ENCODE results near the gene PVRIG.
A peak's percentile ranks its signal among the peaks of the same experiment; 100 is the strongest.
"Not testable (repeated sequence)": the region's sequence is repeated elsewhere in the genome, so short reads cannot be mapped to it uniquely, and the experiment has no call there.

The PVRIG gene
- total RNA-seq, result 0.56 reads per million

- DNase-seq, result not testable (repeated sequence)
Observed at GRCh38 chr7:100219801-100220585, at the start of gene PVRIG. PVRIG (plus strand) TSS chr7:100219949; CDS start chr7:100219971, 22 bp downstream.

GRCh38 chr7:100170101-100170897 is 49.5 kb upstream of the PVRIG start:
- DNase-seq, result no peak

- DNase-seq, result no peak
Observed at GRCh38 chr7:100171087-100171681, 48.6 kb upstream of the PVRIG start.

- no peak for DNase-seq
Observed at GRCh38 chr7:100171840-100172239, 47.9 kb upstream of the PVRIG start.

DNA sequence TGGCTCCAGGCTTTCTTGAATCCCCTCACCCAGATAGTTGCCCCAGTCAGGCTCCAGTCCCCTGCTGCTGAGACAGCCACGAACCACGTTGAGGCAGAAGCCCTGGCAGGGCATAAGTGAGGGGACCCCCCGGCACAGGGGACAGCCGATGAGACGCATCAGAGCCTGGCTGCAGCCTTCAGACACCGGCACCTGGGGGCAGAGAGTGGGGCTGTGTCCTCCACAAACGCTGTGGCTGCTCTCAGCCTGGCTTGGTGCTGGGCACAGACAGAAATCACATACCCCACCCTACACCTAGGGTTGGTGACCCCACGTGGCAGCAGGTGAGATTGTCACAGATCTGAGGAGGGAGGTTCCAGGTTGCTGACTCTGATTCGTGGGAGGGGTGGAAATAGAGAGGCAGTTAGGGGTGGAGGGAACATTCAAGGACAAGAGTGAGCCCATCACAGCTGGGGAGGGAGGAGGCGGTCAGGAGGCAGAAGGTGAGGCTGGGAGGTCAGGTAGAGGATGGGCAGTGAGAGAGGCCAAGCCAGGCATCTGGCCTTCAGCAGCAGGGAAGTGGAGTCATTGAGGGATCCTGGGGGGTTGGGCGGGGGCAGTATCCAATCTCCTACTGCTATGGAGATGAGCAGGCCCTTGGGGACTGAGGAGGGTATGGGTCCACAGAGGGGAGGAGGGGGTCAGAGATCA is 45.8 kb upstream of the PVRIG start:
- no peak for DNase-seq

- no peak for DNase-seq
Observed at GRCh38 chr7:100174582-100174981, 45.2 kb upstream of the PVRIG start.

- no peak for DNase-seq
Observed at GRCh38 chr7:100175296-100175935, 44.3 kb upstream of the PVRIG start.

GRCh38 chr7:100176096-100177044 is 43.4 kb upstream of the PVRIG start:
- DNase-seq, result no peak

DNA sequence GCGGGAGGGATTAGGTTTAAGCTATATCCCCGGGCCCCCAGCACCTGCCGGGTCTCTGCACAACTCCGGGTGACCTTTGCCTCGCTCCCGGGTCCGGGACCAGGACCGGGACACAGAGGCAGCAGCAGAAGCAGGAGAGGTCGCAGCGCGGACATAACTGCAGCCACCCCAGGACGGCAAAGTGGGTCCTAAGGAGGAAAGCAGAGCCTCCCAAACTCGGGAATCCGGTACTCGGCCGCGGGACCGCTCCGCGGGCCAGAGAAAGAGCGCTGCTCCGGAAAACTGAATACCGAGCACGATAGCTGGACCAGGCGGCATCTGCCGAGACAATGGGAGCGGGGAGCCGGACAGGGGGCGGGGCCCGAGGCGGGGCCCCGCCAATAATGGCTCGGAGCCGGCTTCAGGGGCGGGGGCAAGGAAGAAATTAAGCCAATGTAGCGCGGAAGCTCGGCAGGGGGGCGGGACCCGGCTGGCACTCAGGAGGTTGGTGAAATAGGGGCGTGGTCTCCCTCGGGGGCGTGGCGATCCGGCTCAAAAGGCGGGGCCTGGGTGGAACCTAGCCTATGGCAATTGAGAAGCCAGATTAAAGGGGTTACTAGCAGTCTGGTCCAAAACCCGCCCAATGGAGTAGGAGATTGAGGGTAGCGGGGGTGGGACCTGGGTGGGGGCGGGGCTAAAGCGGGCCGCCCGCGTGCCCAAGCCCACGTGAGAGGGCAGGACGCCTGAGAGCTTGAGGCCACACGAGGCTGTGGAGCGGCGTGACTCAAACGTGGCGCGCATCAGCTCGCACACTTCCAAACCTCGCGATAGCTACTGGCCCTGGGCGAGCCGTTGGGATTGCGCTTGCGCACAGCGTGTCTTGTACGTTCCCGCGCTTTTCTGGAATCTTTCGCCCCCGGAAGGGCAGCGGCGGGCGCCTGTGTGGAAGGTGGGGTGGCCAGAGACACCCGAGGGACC is 42.4 kb upstream of the PVRIG start, which contains the start of the genes GPC2 and STAG3:
Gene GPC2 (minus strand): TSS at position 337 of the 957 bp plus-strand sequence. CDS start 182 bp downstream, at position 155.
Gene STAG3 (plus strand): TSS at position 874 of the 957 bp plus-strand sequence. CDS start 2,639 bp downstream, outside the sequence.
- DNase-seq, result peak; percentile 94

GRCh38 chr7:100180084-100180483 is 39.7 kb upstream of the PVRIG start:
- not testable (repeated sequence) for DNase-seq

GRCh38 chr7:100182616-100183015 is 37.1 kb upstream of the PVRIG start:
- DNase-seq, result not testable (repeated sequence)

GRCh38 chr7:100183090-100183489 is 36.7 kb upstream of the PVRIG start:
- DNase-seq, result not testable (repeated sequence)

GRCh38 chr7:100185726-100186125 is 34.0 kb upstream of the PVRIG start:
- no peak for DNase-seq

- no peak for DNase-seq
Observed at GRCh38 chr7:100189061-100189460, 30.7 kb upstream of the PVRIG start.

DNA sequence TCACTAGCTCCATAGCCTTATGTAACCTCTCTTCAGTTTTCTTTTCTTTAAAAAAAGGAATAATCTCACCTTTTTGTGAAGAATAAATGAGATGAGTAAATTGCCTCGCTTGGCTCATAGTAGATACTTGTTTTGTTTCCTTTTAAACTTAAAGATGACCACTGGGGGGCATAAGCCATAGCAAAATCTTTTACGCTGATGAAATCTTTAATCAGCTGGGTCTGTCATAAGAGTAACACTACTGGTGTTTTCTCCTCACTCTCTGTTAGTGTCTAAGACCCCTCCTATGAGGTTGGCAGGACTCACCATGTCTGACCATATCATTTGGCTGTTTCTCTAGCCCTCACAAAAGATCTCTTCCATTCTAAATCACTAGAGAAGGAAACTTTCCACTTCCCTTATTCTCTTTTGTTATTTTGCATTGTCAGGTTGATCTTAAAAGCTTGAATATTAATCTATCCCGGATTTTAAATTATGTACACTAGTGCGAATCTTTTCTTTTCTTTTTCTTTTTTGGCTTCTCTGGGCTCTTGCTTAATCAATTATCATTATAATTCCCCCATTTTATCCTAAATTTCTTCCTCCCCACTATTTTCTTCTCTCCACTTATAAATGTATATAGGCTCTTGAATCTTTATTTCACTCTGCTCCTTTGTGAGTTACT is 29.6 kb upstream of the PVRIG start:
- DNase-seq, result no peak

DNA sequence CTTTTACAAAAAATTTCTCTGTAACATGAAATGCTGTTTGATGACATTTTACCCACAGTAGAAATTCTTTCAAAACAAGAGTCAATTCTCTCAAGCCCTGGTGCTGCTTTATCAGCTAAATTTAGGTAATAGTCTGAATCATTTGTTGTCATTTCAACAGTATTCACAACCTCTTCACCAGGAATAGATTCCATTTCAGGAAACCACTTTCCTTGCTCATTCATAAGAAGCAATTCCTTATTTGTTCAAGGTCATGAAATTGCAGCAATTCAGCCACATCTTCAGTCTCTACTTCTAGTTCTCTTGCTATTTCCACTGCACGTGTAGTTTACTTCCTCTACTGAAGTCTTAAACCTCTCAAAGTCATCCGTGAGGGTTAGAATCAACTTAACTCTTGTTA is 28.0 kb upstream of the PVRIG start:
- DNase-seq, result no peak

GRCh38 chr7:100192281-100192862 is 27.4 kb upstream of the PVRIG start:
- DNase-seq, result not testable (repeated sequence)

- DNase-seq, result no peak
Observed at GRCh38 chr7:100192969-100193368, 26.8 kb upstream of the PVRIG start.

DNA sequence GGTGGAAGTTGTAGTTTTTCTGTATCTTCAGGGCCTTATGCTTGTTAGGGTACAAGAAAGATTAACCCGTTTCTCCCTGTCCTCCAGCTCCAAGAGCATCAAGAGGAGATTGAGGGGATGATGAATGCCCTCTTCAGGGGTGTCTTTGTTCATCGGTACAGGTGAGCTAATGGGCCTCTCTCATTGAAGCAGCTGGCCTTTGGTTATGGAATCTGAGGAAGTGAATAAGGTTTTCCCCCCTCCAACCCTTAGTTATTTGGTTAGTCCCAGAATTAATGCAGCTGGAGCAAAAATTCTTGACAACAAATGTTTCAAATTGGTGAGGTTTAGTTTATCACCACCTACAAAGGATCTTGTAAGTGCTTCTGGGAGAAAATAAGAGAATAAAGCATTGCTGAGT is 24.5 kb upstream of the PVRIG start:
- DNase-seq, result no peak
